Calu3 (cell line): ENCODE measurements around the gene TMED10. TPM values are rescaled to one million over a fixed set of nuclear protein-coding genes. Genes with fewer than 3 reads are reported as not detected.

Experiments used
- BruUV-seq: library from RNA; stranded (reverse); fragments of 400-500 nt; replicated peaks from 2 replicates; lab custom pipeline; 2021; lab: Mats Ljungman, UMichigan
- CTCF ChIA-PET: fragments of 300-600 bp; sonication (Branson Sonifier 250); formaldehyde crosslinking; loops from one replicate; lab custom pipeline; 2022; ENCODE audit warnings: antibody characterized with exemption; lab: Charles Lee
- DNase-seq: peaks from one replicate; pipeline ENCODE4 v3.0.0; 2022
- H3K27ac Mint-ChIP-seq: one replicate; pipeline ENCODE4 v1.8.0; 2022; ENCODE audit warnings: mixed read lengths; ENCODE audit not compliant: unreplicated experiment
- H3K27me3 Mint-ChIP-seq: one replicate; pipeline ENCODE4 v1.8.0; 2022; ENCODE audit warnings: mixed read lengths; ENCODE audit not compliant: unreplicated experiment
- H3K36me3 Mint-ChIP-seq: one replicate; pipeline ENCODE4 v1.8.0; 2022; ENCODE audit warnings: mild to moderate bottlenecking, moderate library complexity, mixed read lengths; ENCODE audit not compliant: insufficient read depth, unreplicated experiment
- H3K4me1 Mint-ChIP-seq: one replicate; pipeline ENCODE4 v1.8.0; 2022; ENCODE audit warnings: mild to moderate bottlenecking, low read depth, mixed read lengths; ENCODE audit not compliant: unreplicated experiment
- H3K4me3 Mint-ChIP-seq: one replicate; pipeline ENCODE4 v1.8.0; 2022; ENCODE audit warnings: mild to moderate bottlenecking, low read depth, moderate library complexity, mixed read lengths; ENCODE audit not compliant: unreplicated experiment
- H3K9me3 Mint-ChIP-seq: one replicate; pipeline ENCODE4 v1.8.0; 2022; ENCODE audit warnings: low read depth, mixed read lengths; ENCODE audit not compliant: unreplicated experiment
- intact Hi-C: fragments of 100-400 bp; cut with micrococcal nuclease; formaldehyde crosslinking; loops from one replicate; pipeline ENCODE4 v1.10.0; 2022; ENCODE audit not compliant: unreplicated experiment
- total RNA-seq: library from RNA; stranded (reverse); gene quantifications from 2 replicates; pipeline ENCODE4 v1.2.3, GENCODE V29; 2022
- TF ChIP-seq, protein P1 (sequence below): fragments of 200-600 bp; IDR thresholded peaks from one replicate; pipeline ENCODE4 v1.8.0; 2022; ENCODE audit warnings: antibody characterized with exemption; ENCODE audit not compliant: unreplicated experiment

The TMED10 gene
- total RNA-seq, 1 experiment from 2014 or later: 391 TPM

DNA sequence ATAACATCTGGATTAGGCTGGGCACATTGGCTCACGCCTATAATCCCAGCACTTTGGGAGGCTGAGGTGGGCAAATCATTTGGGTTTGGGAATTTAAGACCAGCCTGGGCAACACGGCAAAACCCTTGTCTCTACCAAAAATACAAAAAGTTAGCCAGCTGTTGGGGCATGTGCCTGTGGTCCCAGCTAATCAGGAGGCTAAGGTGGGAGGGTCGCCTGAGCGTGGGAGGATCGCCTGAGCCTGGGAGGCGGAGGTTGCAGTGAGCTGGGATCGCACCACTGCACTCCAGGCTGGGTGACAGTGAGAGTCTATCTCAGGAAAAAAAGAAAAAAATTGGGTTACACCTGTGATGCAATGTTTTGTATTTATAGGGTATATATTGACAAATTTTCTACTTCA, 54.9 kb downstream of the TMED10 start:
- peaks cover 28% of the 10 kb centered on the region for H3K4me1 Mint-ChIP-seq
- no peak overlapping the region for H3K27ac Mint-ChIP-seq
- intact Hi-C loops: no loop called here
- TF ChIP-seq, protein P1, sequence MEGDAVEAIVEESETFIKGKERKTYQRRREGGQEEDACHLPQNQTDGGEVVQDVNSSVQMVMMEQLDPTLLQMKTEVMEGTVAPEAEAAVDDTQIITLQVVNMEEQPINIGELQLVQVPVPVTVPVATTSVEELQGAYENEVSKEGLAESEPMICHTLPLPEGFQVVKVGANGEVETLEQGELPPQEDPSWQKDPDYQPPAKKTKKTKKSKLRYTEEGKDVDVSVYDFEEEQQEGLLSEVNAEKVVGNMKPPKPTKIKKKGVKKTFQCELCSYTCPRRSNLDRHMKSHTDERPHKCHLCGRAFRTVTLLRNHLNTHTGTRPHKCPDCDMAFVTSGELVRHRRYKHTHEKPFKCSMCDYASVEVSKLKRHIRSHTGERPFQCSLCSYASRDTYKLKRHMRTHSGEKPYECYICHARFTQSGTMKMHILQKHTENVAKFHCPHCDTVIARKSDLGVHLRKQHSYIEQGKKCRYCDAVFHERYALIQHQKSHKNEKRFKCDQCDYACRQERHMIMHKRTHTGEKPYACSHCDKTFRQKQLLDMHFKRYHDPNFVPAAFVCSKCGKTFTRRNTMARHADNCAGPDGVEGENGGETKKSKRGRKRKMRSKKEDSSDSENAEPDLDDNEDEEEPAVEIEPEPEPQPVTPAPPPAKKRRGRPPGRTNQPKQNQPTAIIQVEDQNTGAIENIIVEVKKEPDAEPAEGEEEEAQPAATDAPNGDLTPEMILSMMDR: no peak
- peaks cover 30% of the 10 kb centered on the region for H3K36me3 Mint-ChIP-seq
- no peak overlapping the region for H3K4me3 Mint-ChIP-seq
- CTCF ChIA-PET: interaction anchor here (0.7 kb wide), 1 partner anchor 395 kb away, joined by 3 read pairs; no protein-coding TSS in a partner anchor
- no peak for DNase-seq
- H3K27me3 Mint-ChIP-seq: no peaks in the 10 kb centered on the region
- no peaks in the 10 kb centered on the region for H3K9me3 Mint-ChIP-seq
- no TSS peak for BruUV-seq

- no TSS peak for BruUV-seq
- intact Hi-C loops: no loop called here
- Mint-ChIP-seq H3K4me1 (peaks cover 22% of the 10 kb centered on the region), H3K9me3 (no peaks in the 10 kb centered on the region), H3K27me3 (no peaks in the 10 kb centered on the region), H3K36me3 (peaks cover 22% of the 10 kb centered on the region), H3K4me3 (no peak overlapping the region), H3K27ac (no peak overlapping the region)
- TF ChIP-seq, protein P1: no peak
- CTCF ChIA-PET: no interaction called here
- DNase-seq: no peak
These were observed 55.7 kb downstream of the TMED10 start for GRCh38 chr14:75120541-75121291.

- no peak for DNase-seq
- H3K36me3 Mint-ChIP-seq: peaks cover 10% of the 10 kb centered on the region
These were observed 57.4 kb downstream of the TMED10 start for GRCh38 chr14:75119056-75119455.

GRCh38 chr14:75113932-75114539, 62.4 kb downstream of the TMED10 start:
- H3K9me3 Mint-ChIP-seq: no peaks in the 10 kb centered on the region
- H3K27me3 Mint-ChIP-seq: no peaks in the 10 kb centered on the region
- H3K4me1 Mint-ChIP-seq: no peaks in the 10 kb centered on the region
- no peaks in the 10 kb centered on the region for H3K36me3 Mint-ChIP-seq
- no peak overlapping the region for H3K27ac Mint-ChIP-seq
- TF ChIP-seq, protein P1: no peak
- no peak for DNase-seq
- no TSS peak for BruUV-seq
- intact Hi-C loops: no loop called here
- H3K4me3 Mint-ChIP-seq: no peak overlapping the region
- CTCF ChIA-PET: no interaction called here

More at GRCh38 chr14:75119056-75119455, 57.4 kb downstream of the TMED10 start:
- Mint-ChIP-seq H3K9me3 (no peaks in the 10 kb centered on the region), H3K27ac (no peak overlapping the region), H3K4me1 (peaks cover 6% of the 10 kb centered on the region), H3K4me3 (no peak overlapping the region), H3K27me3 (no peaks in the 10 kb centered on the region)
- BruUV-seq: no TSS peak
- TF ChIP-seq, protein P1: no peak
- CTCF ChIA-PET: no interaction called here
- intact Hi-C loops: no loop called here
